ENCODE measurements around the gene NCAPD2.
A peak's percentile ranks its signal among the peaks of the same experiment; 100 is the strongest.

NCAPD2 gene

GRCh38 chr12:6559500-6559899 is 65.6 kb downstream of the NCAPD2 start:
- in situ Hi-C loops (cut with MboI; ENCODE audit: low sequenced_read_pairs), result no loop called here
- peaks cover 69% of the 10 kb centered on the region for H3K36me3 ChIP-seq (replicated peaks)

GRCh38 chr12:6560501-6561205 is 66.8 kb downstream of the NCAPD2 start:
- no peaks in the 10 kb centered on the region for H3K27me3 ChIP-seq (ENCODE audit: low read depth)
- H3K9me3 ChIP-seq, result no peaks in the 10 kb centered on the region
- no peak for DNase-seq (ENCODE audit: low spot score in 2 of 2)
- peaks cover 81% of the 10 kb centered on the region for H3K36me3 ChIP-seq (replicated peaks)
- no peak overlapping the region for H3K4me3 ChIP-seq
- in situ Hi-C loops (cut with MboI; ENCODE audit: low sequenced_read_pairs), result no loop called here
- H3K4me1 ChIP-seq, result peaks cover 4% of the 10 kb centered on the region; the same call in 1 of the 2 replicates

More at GRCh38 chr12:6559500-6559899, 65.6 kb downstream of the NCAPD2 start:
- Histone ChIP-seq H3K4me3 (no peak overlapping the region), H3K27me3 (ENCODE audit: low read depth) (no peaks in the 10 kb centered on the region), H3K4me1 (peaks cover 4% of the 10 kb centered on the region; the same call in 1 of the 2 replicates), H3K9me3 (no peaks in the 10 kb centered on the region)
- no peak for DNase-seq (ENCODE audit: low spot score in 2 of 2)

GRCh38 chr12:6562881-6563280 is 69.0 kb downstream of the NCAPD2 start:
- Histone ChIP-seq H3K36me3 (replicated peaks) (peaks cover 82% of the 10 kb centered on the region), H3K9me3 (no peaks in the 10 kb centered on the region), H3K27me3 (ENCODE audit: low read depth) (no peaks in the 10 kb centered on the region), H3K4me1 (no peaks in the 10 kb centered on the region), H3K4me3 (no peak overlapping the region)
- in situ Hi-C loops (cut with MboI; ENCODE audit: low sequenced_read_pairs), result no loop called here
- no peak for DNase-seq (ENCODE audit: low spot score in 2 of 2)

GRCh38 chr12:6563448-6564050 is 69.6 kb downstream of the NCAPD2 start:
- Histone ChIP-seq H3K4me1 (no peaks in the 10 kb centered on the region), H3K9me3 (no peaks in the 10 kb centered on the region), H3K4me3 (no peak overlapping the region), H3K36me3 (replicated peaks) (peaks cover 82% of the 10 kb centered on the region), H3K27me3 (ENCODE audit: low read depth) (no peaks in the 10 kb centered on the region)
- in situ Hi-C loops (cut with MboI; ENCODE audit: low sequenced_read_pairs), result no loop called here
- peak; percentile 9 to 83 for DNase-seq (ENCODE audit: low spot score in 2 of 2)

GRCh38 chr12:6567112-6567670 is 73.3 kb downstream of the NCAPD2 start:
- H3K36me3 ChIP-seq (replicated peaks), result peaks cover 65% of the 10 kb centered on the region
- peak in 1 of 2 experiments; percentile 26 for DNase-seq (ENCODE audit: low spot score in 2 of 2)

GRCh38 chr12:6569312-6569711 is 75.4 kb downstream of the NCAPD2 start:
- H3K36me3 ChIP-seq (replicated peaks), result peaks cover 68% of the 10 kb centered on the region
- H3K27me3 ChIP-seq (ENCODE audit: low read depth), result no peaks in the 10 kb centered on the region
- no peaks in the 10 kb centered on the region for H3K4me1 ChIP-seq
- no peak overlapping the region for H3K4me3 ChIP-seq
- in situ Hi-C loops (cut with MboI; ENCODE audit: low sequenced_read_pairs), result no loop called here
- no peaks in the 10 kb centered on the region for H3K9me3 ChIP-seq
- DNase-seq (ENCODE audit: low spot score in 2 of 2), result no peak

More at GRCh38 chr12:6567112-6567670, 73.3 kb downstream of the NCAPD2 start:
- Histone ChIP-seq H3K4me3 (peak overlapping the region; percentile 85), H3K9me3 (no peaks in the 10 kb centered on the region), H3K27me3 (ENCODE audit: low read depth) (no peaks in the 10 kb centered on the region), H3K4me1 (no peaks in the 10 kb centered on the region)
- in situ Hi-C loops (cut with MboI; ENCODE audit: low sequenced_read_pairs), result no loop called here

- no peaks in the 10 kb centered on the region for H3K9me3 ChIP-seq
- no peak overlapping the region for H3K4me3 ChIP-seq
- in situ Hi-C loops (cut with MboI; ENCODE audit: low sequenced_read_pairs), result no loop called here
- no peak for DNase-seq (ENCODE audit: low spot score in 2 of 2)
- H3K27me3 ChIP-seq (ENCODE audit: low read depth), result no peaks in the 10 kb centered on the region
- H3K4me1 ChIP-seq, result no peaks in the 10 kb centered on the region
- H3K36me3 ChIP-seq (replicated peaks), result peaks cover 68% of the 10 kb centered on the region
These were observed 75.9 kb downstream of the NCAPD2 start for GRCh38 chr12:6569786-6570185.

GRCh38 chr12:6570264-6570887 is 76.5 kb downstream of the NCAPD2 start:
- Histone ChIP-seq H3K4me1 (no peaks in the 10 kb centered on the region), H3K27me3 (ENCODE audit: low read depth) (no peaks in the 10 kb centered on the region), H3K4me3 (no peak overlapping the region), H3K36me3 (replicated peaks) (peaks cover 68% of the 10 kb centered on the region), H3K9me3 (no peaks in the 10 kb centered on the region)
- in situ Hi-C loops (cut with MboI; ENCODE audit: low sequenced_read_pairs), result no loop called here
- DNase-seq (ENCODE audit: low spot score in 2 of 2), result peak; percentile 44 to 78

- Histone ChIP-seq H3K36me3 (replicated peaks) (peaks cover 71% of the 10 kb centered on the region), H3K4me3 (no peak overlapping the region), H3K27me3 (ENCODE audit: low read depth) (no peaks in the 10 kb centered on the region), H3K4me1 (no peaks in the 10 kb centered on the region), H3K9me3 (no peaks in the 10 kb centered on the region)
- in situ Hi-C loops (cut with MboI; ENCODE audit: low sequenced_read_pairs), result no loop called here
- DNase-seq (ENCODE audit: low spot score in 2 of 2), result no peak
These were observed 79.1 kb downstream of the NCAPD2 start for GRCh38 chr12:6573001-6573400.

GRCh38 chr12:6574576-6575295 is 80.8 kb downstream of the NCAPD2 start:
- H3K4me1 ChIP-seq, result no peaks in the 10 kb centered on the region
- no peaks in the 10 kb centered on the region for H3K9me3 ChIP-seq
- in situ Hi-C loops (cut with MboI; ENCODE audit: low sequenced_read_pairs), result no loop called here
- H3K4me3 ChIP-seq, result no peak overlapping the region
- DNase-seq (ENCODE audit: low spot score in 2 of 2), result no peak
- H3K36me3 ChIP-seq (replicated peaks), result peaks cover 86% of the 10 kb centered on the region
- H3K27me3 ChIP-seq (ENCODE audit: low read depth), result no peaks in the 10 kb centered on the region

- Histone ChIP-seq H3K9me3 (no peaks in the 10 kb centered on the region), H3K27me3 (ENCODE audit: low read depth) (no peaks in the 10 kb centered on the region), H3K4me1 (no peaks in the 10 kb centered on the region), H3K36me3 (replicated peaks) (peaks cover 89% of the 10 kb centered on the region), H3K4me3 (no peak overlapping the region)
- DNase-seq (ENCODE audit: low spot score in 2 of 2), result no peak
- in situ Hi-C loops (cut with MboI; ENCODE audit: low sequenced_read_pairs), result no loop called here
These were observed 81.7 kb downstream of the NCAPD2 start for GRCh38 chr12:6575648-6576047.
